HT1080 (cell line): ENCODE measurements around the gene MXD3. TPM values are rescaled to one million over a fixed set of nuclear protein-coding genes. Genes with fewer than 3 reads are reported as not detected.
"Not testable (repeated sequence)": the region's sequence is repeated elsewhere in the genome, so short reads cannot be mapped to it uniquely, and the experiment has no call there.

Experiments used
- DNase-seq: peaks from one replicate; pipeline ENCODE4 v3.0.0-alpha.2; 2015; ENCODE audit warnings: low read depth
- total RNA-seq: library from RNA; depleted of rRNA; stranded (reverse); fragments of >200 nt; shearing (Covaris generic); gene quantifications from 2 replicates; pipeline ENCODE4 v1.2.3, GENCODE V29; 2014

MXD3 gene
- total RNA-seq, 1 experiment from 2014 or later = 24.6 TPM

DNA sequence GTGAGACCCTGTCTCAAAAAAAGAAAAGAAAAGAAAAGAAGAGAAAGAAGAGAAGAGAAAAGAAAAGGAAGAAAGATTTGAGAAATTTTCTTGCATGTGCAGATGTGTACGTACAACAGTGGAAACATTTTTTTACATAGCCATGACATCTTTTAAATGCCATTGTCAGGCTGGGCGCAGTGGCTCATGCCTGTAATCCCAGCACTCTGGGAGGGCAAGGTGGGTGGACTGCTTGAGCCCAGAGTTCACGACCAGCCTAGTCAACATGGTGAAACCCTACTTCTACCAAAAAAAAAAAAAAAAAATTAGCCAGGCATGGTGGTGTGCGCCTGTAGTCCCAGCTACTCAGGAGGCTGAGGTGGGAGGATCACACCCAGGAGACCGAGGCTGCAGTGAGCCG is 33.2 kb upstream of the MXD3 start:
- DNase-seq = no peak

GRCh38 chr5:177343777-177344176 is 32.1 kb upstream of the MXD3 start:
- no peak for DNase-seq

GRCh38 chr5:177343000-177343399 is 31.3 kb upstream of the MXD3 start:
- DNase-seq = not testable (repeated sequence)

DNA sequence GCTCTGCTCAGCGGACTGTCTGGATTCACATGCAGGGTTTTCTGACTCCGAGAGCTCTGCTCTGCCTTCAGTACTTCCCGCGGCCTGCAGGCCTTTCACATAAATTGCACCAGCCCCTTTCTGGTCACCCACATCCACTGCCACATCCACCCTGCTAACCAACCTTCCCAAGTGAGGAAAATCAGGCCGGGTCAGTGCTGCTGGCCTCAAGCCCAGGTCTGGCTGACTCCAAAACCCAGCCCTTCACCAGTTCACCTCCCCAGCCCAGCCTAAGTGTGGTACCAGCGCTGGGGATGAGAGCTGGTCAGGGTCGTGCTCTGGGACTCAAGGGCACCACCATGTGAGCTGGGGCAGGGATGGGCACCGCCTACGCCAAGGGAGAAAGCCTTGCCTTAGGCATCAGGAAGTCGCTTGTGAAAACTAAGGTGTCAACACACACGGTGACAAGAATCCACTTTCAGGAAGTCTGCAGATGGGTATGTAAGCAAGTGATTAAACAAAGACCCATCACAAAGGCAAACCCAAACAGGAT is 27.5 kb upstream of the MXD3 start:
- no peak for DNase-seq

GRCh38 chr5:177338251-177339106 is 26.8 kb upstream of the MXD3 start:
- DNase-seq = no peak

DNA sequence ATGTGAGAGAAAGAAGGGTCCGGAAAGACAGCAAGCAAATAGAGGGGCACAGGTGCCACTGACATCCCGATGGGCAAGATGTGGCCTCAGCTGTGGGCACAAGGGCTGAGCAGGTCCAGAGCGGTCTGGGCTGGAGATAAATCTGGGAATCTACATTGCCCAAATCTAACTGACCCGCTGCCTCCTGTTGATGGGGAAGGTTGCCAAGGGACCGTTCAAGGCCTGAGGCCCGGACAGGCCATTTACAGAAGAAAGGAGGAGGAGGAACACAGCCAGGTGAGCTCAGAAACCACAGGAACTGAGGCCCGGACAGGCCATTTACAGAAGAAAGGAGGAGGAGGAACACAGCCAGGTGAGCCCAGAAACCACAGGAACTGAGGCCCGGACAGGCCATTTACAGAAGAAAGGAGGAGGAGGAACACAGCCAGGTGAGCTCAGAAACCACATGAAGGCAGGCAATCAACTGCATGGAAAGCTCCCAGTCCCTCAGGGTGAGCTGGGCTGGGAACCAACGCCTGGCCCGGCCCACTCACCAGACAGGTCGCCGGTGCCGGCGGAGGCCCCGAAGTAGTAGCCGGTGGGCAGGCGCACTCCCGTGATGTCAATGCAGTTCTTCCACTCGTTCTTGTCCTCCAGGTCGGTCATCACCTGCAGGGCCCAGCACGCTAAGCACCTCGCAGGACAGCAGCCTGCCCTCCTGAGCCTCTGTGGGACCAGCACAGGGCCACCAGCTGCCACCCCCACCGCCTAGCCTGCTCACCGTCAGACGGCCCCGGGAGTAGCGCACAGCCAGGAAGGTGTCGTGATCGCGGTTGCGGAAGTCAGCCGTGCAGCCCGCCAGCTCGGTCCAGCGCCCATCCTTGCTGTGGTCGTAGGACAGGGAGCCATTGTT is 25.2 kb upstream of the MXD3 start:
- no peak for DNase-seq

DNA sequence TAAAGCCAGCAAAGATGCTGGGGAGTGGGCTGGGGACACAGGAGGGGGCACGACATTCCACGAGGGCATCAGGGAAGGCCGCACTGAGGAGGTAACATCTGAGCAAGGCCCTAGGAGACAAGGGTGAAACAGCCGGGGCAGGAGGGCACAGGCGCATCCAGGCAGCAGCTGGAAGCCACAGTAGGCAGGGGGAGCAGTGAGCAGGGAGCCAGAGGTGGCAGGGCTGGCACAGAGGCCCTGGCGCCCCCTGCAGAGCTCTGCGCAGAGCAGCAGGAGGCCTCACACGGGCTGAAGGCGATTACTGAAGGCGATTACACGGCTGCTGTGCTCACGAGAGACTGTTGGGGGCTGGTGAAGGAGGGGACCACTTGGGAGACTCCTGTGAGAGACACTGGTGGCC is 24.4 kb upstream of the MXD3 start:
- peak; percentile 49 for DNase-seq

- DNase-seq = no peak
Measured at GRCh38 chr5:177335701-177336065, 24.0 kb upstream of the MXD3 start.

DNA sequence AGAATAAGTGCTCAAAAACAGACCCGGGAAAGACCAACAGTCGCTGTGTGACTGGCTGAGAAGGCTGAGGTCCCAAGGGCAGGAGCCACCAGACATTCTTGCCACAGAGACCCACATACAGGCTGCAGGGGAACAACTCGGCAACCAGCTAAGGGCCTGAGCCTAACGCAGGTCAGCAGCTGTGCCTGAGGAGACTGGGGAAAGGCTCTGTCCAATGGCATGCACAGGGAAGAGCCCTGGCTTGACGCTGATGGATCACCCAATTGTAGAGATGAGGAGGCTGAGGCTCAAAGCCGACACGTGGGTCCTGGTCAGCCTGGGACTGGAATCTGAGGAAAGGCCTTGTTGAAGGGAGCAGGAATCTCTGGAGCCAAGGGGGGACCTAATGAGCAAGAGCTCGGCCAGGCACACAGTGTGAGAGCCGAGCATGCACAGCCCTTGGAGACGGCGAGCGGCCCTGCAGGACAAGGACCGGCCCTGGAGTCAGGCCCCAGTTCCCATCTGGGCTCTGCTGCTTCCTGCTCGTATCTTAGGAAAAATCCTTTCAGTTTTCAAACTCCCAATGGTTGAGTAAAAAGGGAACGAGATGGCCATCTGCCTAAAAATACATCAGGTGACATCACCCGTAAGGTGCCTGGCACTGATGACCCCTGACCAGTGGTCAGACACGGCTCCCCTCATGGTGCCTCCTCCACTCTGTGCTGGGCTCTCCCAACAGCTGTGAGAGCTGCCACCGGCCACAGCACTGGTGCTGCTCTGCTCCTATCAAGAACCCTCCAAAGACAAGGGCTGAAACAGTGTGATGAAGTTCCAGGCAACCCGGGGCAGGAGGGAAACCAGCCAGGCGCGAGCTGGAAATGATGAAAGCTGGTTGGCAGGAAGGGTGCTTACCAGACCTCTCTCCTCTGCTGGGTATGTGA is 23.3 kb upstream of the MXD3 start:
- DNase-seq = no peak

DNA sequence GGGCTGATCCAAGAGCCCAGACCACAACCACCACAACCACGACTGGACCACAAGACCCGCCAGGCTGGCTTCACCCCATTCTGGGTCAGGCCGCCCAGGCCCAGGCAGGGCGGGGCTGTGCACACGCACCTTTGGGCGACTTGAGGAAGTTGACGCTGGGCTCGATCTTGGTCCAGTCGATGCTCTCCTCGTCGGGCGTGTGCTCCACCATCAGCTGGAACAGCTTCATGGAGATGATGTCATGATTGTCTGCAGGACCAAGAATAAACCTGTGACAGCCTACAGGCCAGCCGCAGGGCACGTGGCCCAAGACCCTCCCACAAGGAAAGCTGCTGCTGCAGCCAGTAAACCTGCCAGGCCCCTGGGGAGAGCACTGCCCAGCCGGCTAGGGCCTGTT is 22.5 kb upstream of the MXD3 start:
- DNase-seq = no peak

GRCh38 chr5:177333420-177334154 is 21.9 kb upstream of the MXD3 start:
- no peak for DNase-seq

- no peak for DNase-seq
Measured at GRCh38 chr5:177332896-177333260, 21.2 kb upstream of the MXD3 start.

- DNase-seq = no peak
Measured at GRCh38 chr5:177332031-177332895, 20.6 kb upstream of the MXD3 start.

- no peak for DNase-seq
Measured at GRCh38 chr5:177330991-177331842, 19.5 kb upstream of the MXD3 start.

DNA sequence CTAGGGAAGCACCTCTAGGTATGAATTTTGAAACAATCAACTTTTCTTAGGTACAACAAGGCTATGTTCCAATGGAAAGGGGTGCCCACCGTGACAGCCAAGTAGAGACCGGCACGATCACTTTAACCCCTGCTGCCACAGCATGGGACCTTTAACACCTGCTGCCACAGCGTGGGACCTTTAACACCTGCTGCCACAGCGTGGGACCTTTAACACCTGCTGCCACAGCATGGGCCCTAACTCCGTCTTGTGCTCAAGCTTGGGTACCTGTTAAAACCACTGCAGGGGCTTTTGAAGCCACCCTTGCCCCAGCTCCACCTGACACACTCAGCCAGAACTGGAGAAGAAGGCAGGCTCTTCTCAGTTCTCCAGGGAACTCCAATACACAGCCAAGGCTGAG is 18.2 kb upstream of the MXD3 start:
- no peak for DNase-seq

DNA sequence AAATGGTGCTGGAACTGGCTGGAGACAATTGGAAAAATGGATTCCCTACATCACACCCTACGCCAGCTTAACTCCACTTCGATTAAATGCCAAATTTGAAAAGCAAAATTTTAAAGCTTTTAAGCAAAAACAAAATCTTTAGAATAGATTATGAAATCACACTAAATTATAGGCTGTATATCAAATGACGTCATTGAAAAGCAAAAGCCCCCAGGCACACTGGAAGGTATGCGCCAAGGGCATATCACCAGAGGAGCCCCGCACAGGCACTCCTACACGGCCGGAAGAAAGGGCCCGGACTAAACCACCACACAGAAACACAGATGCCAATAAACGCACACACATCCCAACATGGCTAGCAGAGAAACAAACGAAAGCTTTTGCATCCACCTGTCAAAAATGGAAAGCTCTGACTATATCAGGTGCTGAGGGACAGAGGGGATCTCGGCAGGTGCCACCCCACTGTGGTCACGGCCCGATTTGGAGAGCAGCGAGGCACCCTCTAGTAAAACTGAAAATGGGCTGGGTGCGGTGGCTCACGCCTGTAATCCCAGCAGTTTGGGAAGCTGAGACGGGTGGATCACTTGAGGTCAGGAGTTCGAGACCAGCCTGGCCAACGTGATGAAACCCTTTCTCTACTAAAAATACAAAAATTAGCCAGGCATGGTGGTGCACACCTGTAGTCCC is 17.0 kb upstream of the MXD3 start:
- no peak for DNase-seq

DNA sequence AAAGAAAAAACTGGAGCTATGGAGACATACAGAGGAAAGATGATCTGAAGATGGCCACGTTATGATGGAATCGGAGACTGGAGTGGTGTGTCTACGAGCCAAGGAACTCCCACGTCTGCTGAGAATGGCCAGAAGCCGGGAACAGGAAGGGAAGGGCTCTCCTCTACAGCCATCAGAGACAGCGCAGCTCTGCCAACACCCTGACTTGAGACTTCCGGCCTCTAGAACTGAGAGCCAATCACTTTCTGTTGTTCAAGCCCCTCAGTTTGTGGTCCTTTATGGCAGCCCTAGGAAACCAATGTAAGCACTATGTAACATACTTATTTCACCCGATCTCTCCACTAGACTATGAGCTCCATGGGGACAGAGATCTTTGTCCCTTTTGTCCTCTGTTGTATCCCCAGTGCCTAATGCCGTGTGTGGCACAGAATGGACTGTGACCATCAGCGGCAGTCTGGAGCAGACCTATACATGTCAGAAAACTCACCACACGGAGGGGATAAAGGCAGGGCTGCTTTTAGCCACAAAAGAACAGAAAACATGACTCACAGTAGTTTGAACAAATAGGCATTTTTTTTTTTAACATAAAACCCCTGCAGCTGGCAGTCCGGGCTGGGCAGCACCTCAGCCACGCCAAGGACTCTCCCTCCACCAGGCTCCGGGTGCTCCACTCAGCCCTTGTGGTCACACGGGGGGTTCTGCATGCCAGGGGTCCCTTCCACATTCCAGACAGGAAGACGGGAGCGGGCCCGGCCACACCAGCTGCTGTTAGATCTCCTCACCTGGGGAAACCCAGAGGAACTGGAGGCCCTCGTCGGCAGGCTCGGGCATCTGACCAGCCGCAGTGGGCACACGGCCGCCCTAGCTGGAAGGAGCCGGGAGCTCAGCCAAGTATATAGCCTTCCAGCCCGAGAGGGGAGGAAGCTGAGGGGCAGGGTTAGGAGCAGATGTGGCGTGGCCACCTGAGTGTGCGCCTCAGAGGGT is 16.1 kb upstream of the MXD3 start:
- DNase-seq = peak; percentile 87
